K562 (cell line): Measurements from ENCODE around the gene LEMD1. TPM values are rescaled to one million over a fixed set of nuclear protein-coding genes. Genes with fewer than 3 reads are reported as not detected.

Experiments used
- ATAC-seq: fragments of 200-7000 bp; cut with Tn5 transposase; 3 replicates; pipeline ENCODE4 v1.9.1; 2020; ENCODE audit warnings: moderate library complexity
- BruUV-seq: library from RNA; stranded (reverse); fragments of 400-500 nt; replicated peaks from 2 replicates; lab custom pipeline; 2021; lab: Mats Ljungman, UMichigan
- CTCF ChIA-PET: fragments of 300-600 bp; formaldehyde crosslinking; extraction: SDS; loops from one replicate; lab custom pipeline; 2021; ENCODE audit warnings: low intra/inter-chr PET ratio; lab: Yijun Ruan, JAX
- POLR2A ChIA-PET: fragments of 300-600, 350-650 bp; sonication (Branson Sonifier 250); formaldehyde crosslinking; extraction: SDS; loops from one replicate; lab custom pipeline; 2021; ENCODE audit warnings: antibody characterized with exemption, inconsistent platforms; lab: Yijun Ruan, JAX
- DNase-seq, 4 experiments: peaks; one replicate each; pipeline versions ENCODE4 v3.0.0 to v3.0.0-alpha.2; 2011 to 2018; ENCODE audit warnings: low spot score in 3 of 4, mixed read lengths in 3 of 4; ENCODE audit errors: extremely low read depth in 1 of 4
- FAIRE-seq: peaks from 2 replicates; lab custom pipeline; 2011; peaks lifted over from hg19 to GRCh38; lab: Jason Lieb, UNC
- H2AFZ ChIP-seq: 2 replicates; pipeline ENCODE4 v1.6.0; 2011; ENCODE audit warnings: low read depth, low read length, control low read depth, inconsistent platforms
- H3K27ac ChIP-seq: fragments of 200-600 bp; 3 replicates; pipeline ENCODE4 v1.8.0; 2011; ENCODE audit warnings: low read depth, mild to moderate bottlenecking, control low read depth, inconsistent platforms, low read length, moderate library complexity, mixed read lengths; ENCODE audit errors: extremely low read depth
- H3K27me3 ChIP-seq, 2 experiments: fragments of 300-600 bp in 1 of 2; 2 replicates in 1 of 2; 3 replicates in 1 of 2; pipeline versions ENCODE4 v1.6.0 to v1.8.0; 2011; ENCODE audit warnings: inconsistent platforms in 2 of 2, low read length in 2 of 2, mild to moderate bottlenecking in 1 of 2, mixed read lengths in 1 of 2, moderate library complexity in 1 of 2; ENCODE audit not compliant: control insufficient read depth in 2 of 2, insufficient read depth in 2 of 2
- H3K36me3 ChIP-seq: fragments of 300-600 bp; 3 replicates; pipeline ENCODE4 v1.8.0; 2011; ENCODE audit warnings: mild to moderate bottlenecking, low read length, inconsistent platforms; ENCODE audit not compliant: control insufficient read depth, insufficient read depth
- H3K4me1 ChIP-seq, 2 experiments: fragments of 200-600 bp in 1 of 2; replicated peaks in 1 of 2; 2 replicates in 1 of 2; 3 replicates in 1 of 2; pipeline versions ENCODE4 v1.5.1 to v1.8.0; 2011; ENCODE audit warnings: inconsistent platforms in 2 of 2, low read length in 2 of 2, mild to moderate bottlenecking in 1 of 2, mixed read lengths in 1 of 2, moderate library complexity in 1 of 2; ENCODE audit not compliant: control insufficient read depth in 2 of 2, insufficient read depth in 2 of 2
- H3K4me2 ChIP-seq: 2 replicates; pipeline ENCODE4 v1.6.1; 2011; ENCODE audit warnings: low read length, control low read depth, inconsistent platforms, mixed read lengths; ENCODE audit not compliant: insufficient read depth
- H3K4me3 ChIP-seq: fragments of 200-600 bp; sonication (generic), shearing (Covaris generic); 2 replicates; pipeline ENCODE4 v1.5.1; 2016; ENCODE audit warnings: control low read depth, inconsistent platforms
- H3K79me2 ChIP-seq: fragments of 200-600 bp; 3 replicates; pipeline ENCODE4 v1.8.0; 2011; ENCODE audit warnings: low read length, inconsistent platforms; ENCODE audit not compliant: control insufficient read depth, insufficient read depth
- H3K9ac ChIP-seq, 2 experiments: 2 replicates each; pipeline versions ENCODE4 v1.6.0 to v1.6.1; 2011; ENCODE audit warnings: low read depth in 2 of 2, low read length in 2 of 2, control low read depth in 1 of 2, inconsistent platforms in 1 of 2, mild to moderate bottlenecking in 1 of 2, mixed read lengths in 1 of 2; ENCODE audit not compliant: insufficient read depth in 1 of 2
- H3K9me1 ChIP-seq: one replicate; pipeline ENCODE4 v1.6.0; 2011; ENCODE audit warnings: inconsistent platforms, mild to moderate bottlenecking, low read length, moderate library complexity; ENCODE audit not compliant: control insufficient read depth, insufficient read depth
- H3K9me3 ChIP-seq: replicated peaks from 2 replicates; pipeline ENCODE4 v1.5.1; 2011; ENCODE audit warnings: low read depth, low read length, inconsistent platforms; ENCODE audit not compliant: control insufficient read depth, insufficient read depth
- H4K20me1 ChIP-seq: replicated peaks from 2 replicates; pipeline ENCODE4 v1.6.1; 2011; ENCODE audit warnings: low read length, inconsistent platforms, mixed read lengths; ENCODE audit not compliant: control insufficient read depth, insufficient read depth
- CC2D1A ChIP-seq: fragments of 450-650 bp; IDR thresholded peaks from 2 replicates; pipeline ENCODE4 v1.6.1; 2017; ENCODE audit warnings: mild to moderate bottlenecking
- EGR1 ChIP-seq: fragments of 450-650 bp; conservative IDR thresholded peaks from 2 replicates; pipeline ENCODE4 v1.6.1; 2017; ENCODE audit warnings: mild to moderate bottlenecking
- GABPB1 ChIP-seq: sonication (generic); formaldehyde crosslinking; IDR thresholded peaks from 2 replicates; pipeline ENCODE4 v1.8.0; 2022; ENCODE audit warnings: mild to moderate bottlenecking, missing genetic modification reagents
- POLR2G ChIP-seq: fragments of 200-400 bp; formaldehyde crosslinking; IDR thresholded peaks from 2 replicates; pipeline ENCODE4 v1.6.1; 2017; ENCODE audit warnings: low read depth, mild to moderate bottlenecking, antibody characterized with exemption, low read length, moderate library complexity
- SIN3B ChIP-seq: fragments of 450-650 bp; IDR thresholded peaks from 2 replicates; pipeline ENCODE4 v1.6.1; 2017; ENCODE audit warnings: low read depth, mild to moderate bottlenecking, moderate library complexity
- SMARCB1 ChIP-seq: IDR thresholded peaks from 2 replicates; pipeline ENCODE4 v1.6.1; 2011; ENCODE audit warnings: improper control_type of control experiment, low read depth; ENCODE audit not compliant: insufficient read length
- SP1 ChIP-seq: sonication (generic); formaldehyde crosslinking; IDR thresholded peaks from 2 replicates; pipeline ENCODE4 v1.8.1; 2022; ENCODE audit warnings: mild to moderate bottlenecking, missing genetic modification reagents
- STAT5A ChIP-seq: IDR thresholded peaks from 2 replicates; pipeline ENCODE4 v1.6.1; 2012; ENCODE audit warnings: low read length, inconsistent platforms, borderline replicate concordance
- XRCC5 ChIP-seq: fragments of 200-400 bp; formaldehyde crosslinking; IDR thresholded peaks from 2 replicates; pipeline ENCODE4 v1.6.1; 2017; ENCODE audit warnings: low read depth, mild to moderate bottlenecking, low read length
- ZNF165 ChIP-seq: fragments of 250-450 bp; sonication (Bioruptor Pico); IDR thresholded peaks from 2 replicates; pipeline ENCODE4 v1.4.0; 2020; ENCODE audit warnings: borderline replicate concordance
- ZNF232 ChIP-seq: sonication (generic); formaldehyde crosslinking; IDR thresholded peaks from 2 replicates; pipeline ENCODE4 v1.8.0; 2022; ENCODE audit warnings: mild to moderate bottlenecking, missing genetic modification reagents
- WGBS: fragments of 100-300 bp; shearing (Covaris generic); methylation state at CpG from one replicate; pipeline ENCODE4 v1.1.6; 2016; ENCODE audit warnings: low coverage, mixed read lengths; ENCODE audit not compliant: insufficient coverage; ENCODE audit errors: missing lambda C conversion rate; 5-methylcytosine and 5-hydroxymethylcytosine counted together
- in situ Hi-C: fragments of 300-500 bp; cut with MboI; formaldehyde crosslinking; loops from 4 replicates; pipeline ENCODE4 v1.15.0; 2018; ENCODE audit warnings: inconsistent platforms, mixed read lengths
- intact Hi-C: fragments of 100-400 bp; cut with micrococcal nuclease; formaldehyde crosslinking; loops from 2 replicates; pipeline ENCODE4 v1.14.2; 2022
- polyA plus RNA-seq, 8 experiments: library from polyadenylated mRNA; depleted of rRNA in 4 of 8; stranded (reverse) in 5 of 8; unstranded in 3 of 8; fragments of >200 nt; fragmentation: Nextera tagmentation in 2 of 8; fragmentation: Illumina TruSeq in 1 of 8; extraction: Ambion mirVana in 2 of 8; extraction: Trizol in 1 of 8; gene quantifications; 2 replicates each; pipeline versions ENCODE4 v1.2.1 to v1.2.3, GENCODE V29; 2011 to 2014; ENCODE audit warnings: inconsistent platforms in 1 of 8, missing spikeins in 1 of 8
- total RNA-seq, 7 experiments: library from RNA; depleted of rRNA in 6 of 7; stranded (reverse); fragments of >200 nt in 6 of 7; fragmentation: Illumina TruSeq in 2 of 7; extraction: Trizol in 2 of 7; gene quantifications; 2 replicates each; pipeline versions ENCODE4 v1.2.1 to v1.2.3, GENCODE V29; 2011 to 2021; ENCODE audit warnings: low replicate concordance in 1 of 7
- TF ChIP-seq, protein P1 (sequence below), 2 experiments: fragments of 450-650 bp in 1 of 2; sonication (generic) in 1 of 2; formaldehyde crosslinking in 1 of 2; IDR thresholded peaks; 2 replicates each; pipeline versions ENCODE4 v1.7.1 to v1.9.0; 2016 to 2022; ENCODE audit warnings: inconsistent platforms in 1 of 2, mild to moderate bottlenecking in 1 of 2, missing genetic modification reagents in 1 of 2

LEMD1 gene
- total and polyA plus RNA-seq, 9 of the 15 experiments (the other 6 are each of a cell fraction or from before 2014, with no cell fraction given): 0.11 to 2.4 (median 0.57) TPM; not detected in 1

DNA sequence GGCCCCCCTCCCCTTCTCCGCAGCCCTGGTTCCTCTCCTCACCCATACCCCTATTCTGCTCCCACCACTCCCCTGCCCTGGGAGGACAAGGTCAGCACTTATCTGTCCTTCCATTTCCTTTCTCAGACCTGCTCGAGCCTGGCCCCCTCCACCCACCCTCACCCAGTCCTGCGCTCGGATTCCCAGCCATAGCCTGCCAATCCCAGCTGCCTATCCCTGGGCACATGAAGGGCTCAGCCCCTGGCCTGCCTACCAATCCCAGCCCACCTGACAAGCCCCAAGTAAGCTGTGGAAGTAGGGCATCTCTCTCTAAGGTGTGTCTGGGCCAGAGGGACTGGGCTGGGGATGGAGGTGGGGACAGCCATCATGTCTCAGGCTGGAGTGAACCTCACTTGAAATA lies 28.6 kb upstream of the LEMD1 start (continued):
- peak; percentile 64 for TF ChIP-seq EGR1
- no peak for TF ChIP-seq GABPB1 (CRISPR knock-in tag)
- no peak for TF ChIP-seq ZNF165 (CRISPR knock-in tag)
- TF ChIP-seq ZNF232 (CRISPR knock-in tag): no peak

DNA sequence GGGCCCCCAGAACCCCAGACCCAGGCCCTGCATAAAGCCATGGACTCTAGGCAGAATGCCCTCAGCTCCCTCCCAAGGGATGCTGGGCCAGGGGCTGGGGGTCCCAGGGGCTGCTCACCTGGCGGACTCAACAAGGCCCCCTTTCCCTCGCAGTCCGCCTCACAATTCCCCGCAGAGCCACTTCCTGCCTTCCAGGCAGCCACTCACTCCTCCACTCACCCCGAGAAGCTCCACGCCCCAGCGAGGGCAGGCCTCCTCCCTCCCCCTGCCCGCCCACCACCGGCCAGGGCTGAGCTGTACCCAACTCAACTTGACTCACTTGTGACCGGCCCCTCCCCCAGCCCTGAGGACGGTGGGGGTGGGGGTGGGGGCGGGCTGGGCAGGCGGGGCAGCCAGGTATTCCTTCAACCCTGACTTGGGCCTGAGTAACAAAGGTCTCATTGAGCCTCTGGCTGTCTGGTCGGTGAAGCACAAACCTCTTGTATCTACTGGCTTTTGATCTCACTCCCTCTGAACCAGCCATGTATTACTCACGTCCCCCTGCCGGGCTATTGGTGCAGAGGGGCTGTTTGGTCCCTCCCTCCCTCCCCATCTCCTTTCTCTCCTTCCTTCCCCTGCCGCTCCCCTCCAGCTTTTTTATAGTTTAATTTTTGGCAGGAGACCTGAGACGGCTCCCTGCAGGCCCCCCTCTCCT lies 28.0 kb upstream of the LEMD1 start:
- ATAC-seq (peak; percentile 87), FAIRE-seq (peak; percentile 78), DNase-seq (peak; percentile 89 to 97 (median 95))
- 0% methylated on average over 6 of the region's 18 CpGs for WGBS
- Histone ChIP-seq H3K36me3 (no peaks in the 10 kb centered on the region), H3K27ac (peak overlapping the region; percentile 61), H2AFZ (peak overlapping the region; percentile 77), H3K4me3 (peak overlapping the region; percentile 38), H3K9ac (peak overlapping the region; percentile 58 to 66; a peak in 3 of 4 replicates), H4K20me1 (no peaks in the 10 kb centered on the region), H3K9me1 (no peaks in the 10 kb centered on the region), H3K9me3 (no peaks in the 10 kb centered on the region), H3K79me2 (peaks cover 10% of the 10 kb centered on the region; the same call in 2 of the 3 replicates), H3K4me1 (peaks cover 37 to 39% of the 10 kb centered on the region in 2 experiments; a peak in 4 of 5 replicates), H3K4me2 (peak overlapping the region; percentile 72), H3K27me3 (peaks cover 3 to 17% of the 10 kb centered on the region in 2 experiments; a peak in 4 of 5 replicates)
- POLR2A ChIA-PET: interaction anchor here (0.5 to 2.2 kb wide), 5 partner anchors 9 to 73 kb away, joined by 3 to 11 read pairs (median 4); no protein-coding TSS in a partner anchor
- CTCF ChIA-PET: interaction anchor here (0.6 kb wide), 1 partner anchor 66 kb away, joined by 10 read pairs; no protein-coding TSS in a partner anchor
- no TSS peak for BruUV-seq
- intact Hi-C loops: no loop called here
- in situ Hi-C loops: no loop called here
- TF ChIP-seq, protein P1, sequence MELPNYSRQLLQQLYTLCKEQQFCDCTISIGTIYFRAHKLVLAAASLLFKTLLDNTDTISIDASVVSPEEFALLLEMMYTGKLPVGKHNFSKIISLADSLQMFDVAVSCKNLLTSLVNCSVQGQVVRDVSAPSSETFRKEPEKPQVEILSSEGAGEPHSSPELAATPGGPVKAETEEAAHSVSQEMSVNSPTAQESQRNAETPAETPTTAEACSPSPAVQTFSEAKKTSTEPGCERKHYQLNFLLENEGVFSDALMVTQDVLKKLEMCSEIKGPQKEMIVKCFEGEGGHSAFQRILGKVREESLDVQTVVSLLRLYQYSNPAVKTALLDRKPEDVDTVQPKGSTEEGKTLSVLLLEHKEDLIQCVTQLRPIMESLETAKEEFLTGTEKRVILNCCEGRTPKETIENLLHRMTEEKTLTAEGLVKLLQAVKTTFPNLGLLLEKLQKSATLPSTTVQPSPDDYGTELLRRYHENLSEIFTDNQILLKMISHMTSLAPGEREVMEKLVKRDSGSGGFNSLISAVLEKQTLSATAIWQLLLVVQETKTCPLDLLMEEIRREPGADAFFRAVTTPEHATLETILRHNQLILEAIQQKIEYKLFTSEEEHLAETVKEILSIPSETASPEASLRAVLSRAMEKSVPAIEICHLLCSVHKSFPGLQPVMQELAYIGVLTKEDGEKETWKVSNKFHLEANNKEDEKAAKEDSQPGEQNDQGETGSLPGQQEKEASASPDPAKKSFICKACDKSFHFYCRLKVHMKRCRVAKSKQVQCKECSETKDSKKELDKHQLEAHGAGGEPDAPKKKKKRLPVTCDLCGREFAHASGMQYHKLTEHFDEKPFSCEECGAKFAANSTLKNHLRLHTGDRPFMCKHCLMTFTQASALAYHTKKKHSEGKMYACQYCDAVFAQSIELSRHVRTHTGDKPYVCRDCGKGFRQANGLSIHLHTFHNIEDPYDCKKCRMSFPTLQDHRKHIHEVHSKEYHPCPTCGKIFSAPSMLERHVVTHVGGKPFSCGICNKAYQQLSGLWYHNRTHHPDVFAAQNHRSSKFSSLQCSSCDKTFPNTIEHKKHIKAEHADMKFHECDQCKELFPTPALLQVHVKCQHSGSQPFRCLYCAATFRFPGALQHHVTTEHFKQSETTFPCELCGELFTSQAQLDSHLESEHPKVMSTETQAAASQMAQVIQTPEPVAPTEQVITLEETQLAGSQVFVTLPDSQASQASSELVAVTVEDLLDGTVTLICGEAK (IDR thresholded peaks at IDR 0.05): 0 out of 2 replicates have a peak, but pooled peaks have one; percentile 43
- TF ChIP-seq, protein P1 (CRISPR knock-in tag; IDR thresholded peaks at IDR 0.05): no peak
- TF ChIP-seq SIN3B: no peak
- peak; percentile 69 for TF ChIP-seq POLR2G
- no peak for TF ChIP-seq SMARCB1
- TF ChIP-seq XRCC5: no peak
- TF ChIP-seq STAT5A: no peak
- no peak for TF ChIP-seq SP1
- no peak for TF ChIP-seq CC2D1A
